BLaER1 (cell line): ENCODE measurements around the gene MLKL.

ENCODE experiments used
- H3K27ac ChIP-seq: shearing (Covaris generic); formaldehyde crosslinking; 2 replicates; pipeline ENCODE4 v1.8.1; 2022
- H3K27me3 ChIP-seq: shearing (Covaris generic); formaldehyde crosslinking; 2 replicates; pipeline ENCODE4 v1.8.1; 2022
- H3K36me3 ChIP-seq: shearing (Covaris generic); formaldehyde crosslinking; 2 replicates; pipeline ENCODE4 v1.8.1; 2022
- H3K4me1 ChIP-seq: shearing (Covaris generic); formaldehyde crosslinking; 2 replicates; pipeline ENCODE4 v1.8.1; 2022
- H3K4me2 ChIP-seq: shearing (Covaris generic); formaldehyde crosslinking; 2 replicates; pipeline ENCODE4 v1.8.1; 2022
- H3K4me3 ChIP-seq: shearing (Covaris generic); formaldehyde crosslinking; 2 replicates; pipeline ENCODE4 v1.8.1; 2022
- H3K9ac ChIP-seq: shearing (Covaris generic); formaldehyde crosslinking; 2 replicates; pipeline ENCODE4 v1.8.1; 2022
- H3K9me3 ChIP-seq: shearing (Covaris generic); formaldehyde crosslinking; 2 replicates; pipeline ENCODE4 v1.8.1; 2022
- H4K20me1 ChIP-seq: shearing (Covaris generic); formaldehyde crosslinking; 2 replicates; pipeline ENCODE4 v1.8.1; 2022
- Cebpa-rat ChIP-seq: shearing (Covaris generic); IDR thresholded peaks from 2 replicates; pipeline ENCODE4 v1.8.1; 2022

MLKL gene

DNA sequence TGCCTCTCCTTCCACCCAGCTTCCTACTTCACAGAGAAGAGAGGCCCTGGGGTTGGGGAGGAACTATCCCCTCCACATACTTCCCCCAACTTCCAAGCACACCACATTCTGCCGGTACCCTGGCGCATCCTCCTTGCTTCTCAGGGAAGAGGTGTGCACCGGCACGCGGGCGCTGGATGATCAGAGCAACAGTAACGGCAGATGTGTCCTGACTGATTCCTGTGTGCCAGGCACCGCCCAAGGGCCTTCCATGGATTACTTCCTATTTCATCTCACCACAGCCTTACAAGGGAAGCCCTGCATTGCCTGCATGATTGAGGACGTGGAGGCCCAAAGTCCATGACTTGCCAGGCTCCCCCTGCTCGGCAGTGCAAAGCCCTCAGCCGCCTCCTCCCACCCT is 21.1 kb upstream of the MLKL start:
- no peak for TF ChIP-seq Cebpa-rat
- no peak overlapping the region for H3K4me2 ChIP-seq
- no peaks in the 10 kb centered on the region for H3K36me3 ChIP-seq
- no peaks in the 10 kb centered on the region for H3K27me3 ChIP-seq
- no peak overlapping the region for H3K4me3 ChIP-seq
- no peak overlapping the region for H3K9ac ChIP-seq
- H3K9me3 ChIP-seq: peaks cover 2% of the 10 kb centered on the region; the same call in 1 of the 2 replicates
- H3K4me1 ChIP-seq: peaks cover 20% of the 10 kb centered on the region
- no peak overlapping the region for H3K27ac ChIP-seq
- H4K20me1 ChIP-seq: no peaks in the 10 kb centered on the region

DNA sequence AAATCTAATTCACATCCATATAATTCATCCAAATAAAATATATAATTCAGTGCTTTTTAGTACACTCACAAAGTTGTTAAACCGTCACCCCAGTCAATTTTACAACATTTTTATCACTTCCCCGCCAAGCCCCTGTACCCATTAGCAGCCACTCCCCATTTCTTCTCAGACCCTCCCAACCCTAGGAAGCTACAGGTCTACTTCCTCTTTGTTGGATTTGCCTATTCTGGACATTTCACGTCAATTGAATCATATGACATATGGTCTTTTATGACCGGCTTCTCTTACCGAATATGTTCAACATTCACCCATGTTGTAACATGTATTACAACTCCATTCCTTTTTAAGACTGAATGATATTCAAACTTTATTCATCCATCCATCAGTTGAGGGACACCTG is 19.9 kb upstream of the MLKL start:
- Histone ChIP-seq H3K4me3 (no peak overlapping the region), H3K9me3 (no peaks in the 10 kb centered on the region), H3K36me3 (no peaks in the 10 kb centered on the region), H4K20me1 (no peaks in the 10 kb centered on the region), H3K27ac (no peak overlapping the region), H3K4me1 (peaks cover 20% of the 10 kb centered on the region), H3K9ac (no peak overlapping the region), H3K27me3 (no peaks in the 10 kb centered on the region), H3K4me2 (no peak overlapping the region)
- no peak for TF ChIP-seq Cebpa-rat

DNA sequence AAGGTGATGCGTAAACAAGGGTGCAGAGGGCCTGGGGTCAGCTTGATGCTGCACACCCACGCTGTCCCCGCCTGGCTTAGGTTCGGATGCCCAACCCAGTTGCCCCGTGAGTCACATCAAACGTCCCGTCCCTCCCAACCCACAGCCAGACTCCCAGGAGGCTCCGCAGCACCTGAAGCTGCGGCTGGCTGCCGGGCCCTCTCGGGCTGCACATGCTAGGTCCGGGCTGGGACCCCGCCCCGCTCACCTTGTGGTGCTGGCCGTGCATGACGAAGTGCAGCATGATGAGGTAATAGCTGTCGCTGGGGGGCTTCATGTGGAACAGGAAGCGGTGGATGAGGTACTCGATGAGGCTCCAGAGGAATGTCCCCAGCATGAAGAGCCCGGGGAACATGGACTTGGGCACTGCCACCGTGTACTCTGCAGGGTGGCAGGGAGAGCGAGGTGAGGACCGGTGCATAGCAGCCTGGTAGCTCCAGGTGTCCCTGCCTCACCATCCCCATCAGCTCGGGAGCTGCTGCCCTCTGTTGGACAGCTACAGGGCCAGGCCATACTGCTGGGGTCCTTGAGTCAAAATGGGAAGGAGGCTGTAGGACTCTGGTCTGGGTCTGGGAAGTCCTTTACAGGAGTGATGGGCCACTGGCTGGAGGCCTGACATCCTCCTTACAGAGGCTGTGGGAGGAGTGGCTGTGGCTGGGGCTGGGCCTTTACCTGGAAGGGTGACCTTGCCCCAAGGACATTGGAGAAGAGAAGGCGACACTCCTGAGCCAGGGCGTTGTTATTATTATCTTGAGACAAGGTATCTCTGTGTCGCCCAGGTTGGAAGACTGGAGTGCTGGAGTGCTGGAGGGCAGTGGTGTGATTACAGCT is 18.3 kb upstream of the MLKL start:
- Histone ChIP-seq H3K4me3 (no peak overlapping the region), H3K36me3 (no peaks in the 10 kb centered on the region), H4K20me1 (no peaks in the 10 kb centered on the region), H3K4me2 (no peak overlapping the region), H3K27ac (no peak overlapping the region), H3K9me3 (no peaks in the 10 kb centered on the region), H3K27me3 (no peaks in the 10 kb centered on the region), H3K4me1 (peaks cover 20% of the 10 kb centered on the region), H3K9ac (no peak overlapping the region)
- no peak for TF ChIP-seq Cebpa-rat

DNA sequence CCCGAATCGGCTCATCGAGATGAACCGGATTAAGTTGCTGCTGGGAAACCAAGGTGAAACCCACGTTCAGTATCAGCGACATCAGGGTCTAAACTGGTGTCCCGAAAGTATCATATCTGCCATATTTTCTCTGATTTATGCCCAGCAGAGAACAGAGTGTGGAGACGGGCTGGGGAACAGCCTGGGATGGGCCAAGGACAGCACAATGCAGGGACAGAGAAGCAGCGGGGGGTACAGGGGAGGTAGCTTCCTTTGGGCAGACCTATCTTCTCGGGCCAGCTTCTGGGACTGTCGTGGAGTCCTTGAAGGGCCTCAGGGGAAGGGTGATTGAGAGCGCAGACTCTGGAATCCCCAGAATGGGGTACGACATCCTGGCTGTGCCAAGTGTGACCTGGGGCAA is 17.5 kb upstream of the MLKL start:
- Histone ChIP-seq H3K4me3 (no peak overlapping the region), H3K4me1 (peaks cover 19% of the 10 kb centered on the region), H3K27ac (no peak overlapping the region), H3K4me2 (no peak overlapping the region), H3K36me3 (no peaks in the 10 kb centered on the region), H3K27me3 (no peaks in the 10 kb centered on the region), H3K9me3 (no peaks in the 10 kb centered on the region), H3K9ac (no peak overlapping the region), H4K20me1 (no peaks in the 10 kb centered on the region)
- no peak for TF ChIP-seq Cebpa-rat

DNA sequence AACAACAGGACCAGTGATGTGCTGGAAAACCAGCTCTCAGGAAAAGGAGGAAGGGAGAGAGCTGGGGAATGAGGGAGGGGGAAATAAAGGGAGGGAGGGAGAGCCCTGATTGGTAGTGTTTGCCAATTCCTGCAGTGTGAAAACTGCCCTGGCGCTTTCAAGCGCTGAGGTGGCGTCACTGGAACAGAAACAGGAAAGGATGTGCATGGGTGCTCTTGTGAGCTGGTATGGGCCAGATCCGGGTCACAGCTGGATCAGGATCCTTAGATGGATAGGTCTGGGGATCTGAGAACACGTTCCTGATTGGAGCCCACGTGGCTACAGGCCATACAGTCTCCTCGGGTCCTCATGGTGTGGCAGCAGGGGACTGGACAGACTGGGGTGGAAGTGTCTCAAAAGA is 16.7 kb upstream of the MLKL start:
- Histone ChIP-seq H3K36me3 (no peaks in the 10 kb centered on the region), H3K4me2 (peak overlapping the region; percentile 54), H3K9ac (no peak overlapping the region), H3K9me3 (no peaks in the 10 kb centered on the region), H3K4me3 (no peak overlapping the region), H4K20me1 (no peaks in the 10 kb centered on the region), H3K27ac (peak overlapping the region; percentile 49), H3K27me3 (no peaks in the 10 kb centered on the region), H3K4me1 (peaks cover 22% of the 10 kb centered on the region)
- TF ChIP-seq Cebpa-rat: no peak

DNA sequence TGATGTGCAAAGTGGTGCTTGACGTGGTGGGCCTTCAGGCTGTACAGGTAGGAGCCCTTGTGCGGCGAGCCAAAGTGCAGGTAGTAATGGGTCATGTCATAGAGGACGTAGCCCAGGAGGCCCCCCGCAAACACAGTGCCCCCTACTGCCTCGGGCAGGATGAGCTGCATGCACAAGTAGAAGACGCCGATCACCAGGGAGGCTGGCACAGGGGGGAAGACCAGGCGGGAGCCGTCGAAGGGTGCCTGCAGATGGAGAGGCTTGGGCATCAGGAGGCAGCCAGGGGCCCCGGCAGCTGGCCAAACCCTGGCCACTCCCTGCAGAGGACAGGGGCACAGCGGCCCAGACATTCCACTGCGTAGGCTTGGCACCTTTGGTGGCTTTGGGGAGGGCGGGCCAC is 15.7 kb upstream of the MLKL start:
- no peaks in the 10 kb centered on the region for H3K27me3 ChIP-seq
- no peaks in the 10 kb centered on the region for H3K36me3 ChIP-seq
- no peaks in the 10 kb centered on the region for H3K9me3 ChIP-seq
- H3K9ac ChIP-seq: no peak overlapping the region
- no peak for TF ChIP-seq Cebpa-rat
- H3K4me2 ChIP-seq: no peak overlapping the region
- H3K4me1 ChIP-seq: peaks cover 24% of the 10 kb centered on the region
- no peak overlapping the region for H3K4me3 ChIP-seq
- H4K20me1 ChIP-seq: no peaks in the 10 kb centered on the region
- H3K27ac ChIP-seq: no peak overlapping the region

DNA sequence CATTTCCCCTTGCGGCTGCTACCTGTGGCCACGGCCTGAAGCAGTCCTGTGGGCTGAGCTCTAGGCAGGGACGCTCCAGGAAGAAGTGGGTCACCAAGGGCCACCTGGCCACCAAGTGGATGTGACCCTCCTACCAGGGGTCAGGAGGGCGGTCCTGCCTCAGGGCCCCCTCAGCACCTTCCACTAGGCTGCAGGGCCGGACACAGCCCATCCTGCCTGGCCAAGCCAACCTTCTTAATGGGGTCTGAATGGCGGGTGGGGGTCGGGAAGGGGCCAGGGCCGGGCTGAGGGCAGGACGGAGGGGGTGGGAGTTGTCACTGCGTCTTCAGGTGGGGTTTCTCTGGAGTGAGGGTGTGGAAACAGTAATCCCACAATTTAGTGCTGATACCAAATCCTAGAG is 13.2 kb upstream of the MLKL start:
- no peak overlapping the region for H3K27ac ChIP-seq
- H3K27me3 ChIP-seq: no peaks in the 10 kb centered on the region
- H3K36me3 ChIP-seq: no peaks in the 10 kb centered on the region
- no peak overlapping the region for H3K4me3 ChIP-seq
- H3K4me2 ChIP-seq: no peak overlapping the region
- TF ChIP-seq Cebpa-rat: no peak
- H3K9me3 ChIP-seq: no peaks in the 10 kb centered on the region
- no peaks in the 10 kb centered on the region for H4K20me1 ChIP-seq
- peaks cover 24% of the 10 kb centered on the region for H3K4me1 ChIP-seq
- H3K9ac ChIP-seq: no peak overlapping the region

DNA sequence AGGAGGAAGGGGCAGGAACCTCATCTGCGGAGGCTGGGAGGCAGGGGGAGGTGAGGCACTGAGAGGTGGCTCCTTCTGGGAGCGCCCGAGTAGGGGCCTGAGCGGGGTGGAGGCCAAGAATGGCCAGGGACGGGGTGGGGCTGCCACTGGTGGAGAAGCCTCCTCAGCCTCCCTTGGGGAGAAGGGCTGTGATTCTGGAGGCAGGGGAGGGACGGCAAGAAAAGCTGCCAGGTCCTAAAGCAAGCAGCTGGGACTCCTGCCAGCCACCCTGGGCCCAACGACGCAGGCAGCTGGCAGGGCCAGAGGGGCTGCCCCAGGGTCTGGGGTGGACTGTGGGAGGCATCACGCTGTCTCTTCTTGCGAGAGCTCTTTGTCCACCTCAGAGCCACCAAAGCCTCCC is 12.7 kb upstream of the MLKL start:
- Histone ChIP-seq H3K36me3 (no peaks in the 10 kb centered on the region), H3K4me2 (no peak overlapping the region), H3K9me3 (no peaks in the 10 kb centered on the region), H4K20me1 (no peaks in the 10 kb centered on the region), H3K4me3 (no peak overlapping the region), H3K4me1 (peaks cover 24% of the 10 kb centered on the region), H3K9ac (no peak overlapping the region), H3K27ac (no peak overlapping the region), H3K27me3 (no peaks in the 10 kb centered on the region)
- no peak for TF ChIP-seq Cebpa-rat

DNA sequence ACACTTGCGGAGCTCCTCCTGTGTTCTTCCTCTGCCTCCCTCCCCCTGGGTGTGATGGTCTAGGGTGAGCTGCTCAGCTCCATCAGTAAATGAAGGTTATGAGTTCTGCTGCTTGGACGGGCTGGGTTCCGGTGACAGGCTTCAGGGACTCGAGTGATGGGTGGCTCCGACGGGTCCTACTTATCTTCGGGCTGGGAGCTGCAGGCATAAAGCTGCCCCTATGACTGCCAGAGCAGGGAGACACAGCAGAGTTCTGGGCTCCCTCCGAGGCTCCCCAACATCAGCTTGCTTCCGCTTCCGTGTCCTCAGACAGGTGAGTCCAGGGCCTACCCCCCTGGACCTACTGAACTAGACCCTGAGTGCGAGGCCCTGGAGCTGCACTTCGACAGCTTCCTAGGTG is 11.3 kb upstream of the MLKL start:
- no peak overlapping the region for H3K4me3 ChIP-seq
- no peak overlapping the region for H3K4me2 ChIP-seq
- H3K27me3 ChIP-seq: no peaks in the 10 kb centered on the region
- H3K27ac ChIP-seq: no peak overlapping the region
- no peak overlapping the region for H3K9ac ChIP-seq
- H3K9me3 ChIP-seq: no peaks in the 10 kb centered on the region
- no peaks in the 10 kb centered on the region for H3K36me3 ChIP-seq
- no peaks in the 10 kb centered on the region for H4K20me1 ChIP-seq
- no peak for TF ChIP-seq Cebpa-rat
- peaks cover 14% of the 10 kb centered on the region for H3K4me1 ChIP-seq

DNA sequence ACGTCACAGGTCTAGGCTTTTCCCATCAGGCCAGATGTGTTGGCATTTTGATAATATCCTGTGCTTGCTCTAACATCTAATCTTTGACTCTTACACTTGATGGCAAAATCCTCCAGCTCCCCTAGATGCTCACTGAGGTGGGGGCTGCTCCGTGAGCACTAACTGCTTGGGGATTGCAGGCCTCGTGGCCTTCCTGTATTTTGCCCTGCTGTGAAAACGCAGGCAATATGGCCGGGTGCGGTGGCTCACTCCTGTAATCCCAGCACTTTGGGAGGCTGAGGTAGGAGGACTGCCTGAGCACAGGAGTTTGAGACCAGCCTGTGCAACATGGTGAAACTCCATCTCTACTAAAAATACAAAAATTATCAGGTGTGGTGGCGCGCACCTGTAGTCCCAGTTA is 9.7 kb upstream of the MLKL start:
- Histone ChIP-seq H3K4me3 (no peak overlapping the region), H3K36me3 (no peaks in the 10 kb centered on the region), H4K20me1 (no peaks in the 10 kb centered on the region), H3K27me3 (no peaks in the 10 kb centered on the region), H3K9me3 (no peaks in the 10 kb centered on the region), H3K27ac (no peak overlapping the region), H3K4me1 (peaks cover 14% of the 10 kb centered on the region), H3K4me2 (no peak overlapping the region), H3K9ac (no peak overlapping the region)
- TF ChIP-seq Cebpa-rat: no peak

DNA sequence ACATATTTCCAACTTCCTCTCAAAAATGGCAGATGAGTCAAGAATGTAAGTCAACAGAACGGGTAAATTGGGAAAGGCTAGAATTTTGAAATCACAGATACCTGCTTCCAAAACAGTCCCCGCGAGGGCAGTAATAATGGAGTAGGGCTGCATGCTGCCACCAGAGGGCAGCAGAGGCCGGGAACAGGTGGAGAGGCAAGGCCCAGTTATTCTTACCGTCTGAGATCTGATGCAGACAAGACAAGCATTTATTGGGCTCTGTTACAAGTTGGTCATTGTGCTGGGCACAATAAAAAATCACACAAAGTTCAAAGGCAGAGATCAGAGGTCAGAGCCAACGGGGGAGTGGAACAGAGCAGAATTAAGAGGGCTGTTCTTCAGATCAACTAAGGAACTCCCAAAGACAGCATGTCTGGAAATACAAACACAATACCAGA is 8.8 kb upstream of the MLKL start:
- H3K4me2 ChIP-seq: no peak overlapping the region
- H3K4me1 ChIP-seq: peaks cover 14% of the 10 kb centered on the region
- no peak for TF ChIP-seq Cebpa-rat
- H3K9ac ChIP-seq: no peak overlapping the region
- no peaks in the 10 kb centered on the region for H3K9me3 ChIP-seq
- H3K36me3 ChIP-seq: no peaks in the 10 kb centered on the region
- no peak overlapping the region for H3K27ac ChIP-seq
- H3K27me3 ChIP-seq: no peaks in the 10 kb centered on the region
- no peaks in the 10 kb centered on the region for H4K20me1 ChIP-seq
- no peak overlapping the region for H3K4me3 ChIP-seq
